T-helper 2 cell (primary cell): ENCODE measurements around the gene ASPN.
"Not testable (repeated sequence)": the region's sequence is repeated elsewhere in the genome, so short reads cannot be mapped to it uniquely, and the experiment has no call there.

Experiments
- DNase-seq, 5 experiments: peaks; one replicate each; pipeline versions ENCODE4 v3.0.0 to v3.0.0-alpha.2; 2012 to 2022

The ASPN gene

DNA sequence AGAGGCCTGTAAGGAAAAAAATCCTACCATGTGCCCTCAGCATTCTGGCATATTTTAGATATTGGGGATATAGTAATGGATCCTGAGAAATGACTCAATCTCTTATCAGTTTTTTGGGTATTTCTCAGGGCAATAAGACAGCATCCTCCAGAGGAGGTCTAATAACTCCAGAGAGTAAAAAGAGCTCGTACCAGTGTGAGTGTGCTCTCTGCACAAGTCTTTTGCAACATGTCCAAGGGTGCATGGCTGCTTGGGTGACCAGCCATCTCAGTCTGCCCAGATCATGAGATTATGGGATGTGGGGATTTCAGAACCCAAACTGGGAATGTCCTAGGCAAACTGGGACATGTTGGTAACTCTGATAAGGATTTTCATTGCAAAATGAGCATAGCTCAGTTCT, 15.3 kb downstream of the ASPN start:
- no peak for DNase-seq

DNA sequence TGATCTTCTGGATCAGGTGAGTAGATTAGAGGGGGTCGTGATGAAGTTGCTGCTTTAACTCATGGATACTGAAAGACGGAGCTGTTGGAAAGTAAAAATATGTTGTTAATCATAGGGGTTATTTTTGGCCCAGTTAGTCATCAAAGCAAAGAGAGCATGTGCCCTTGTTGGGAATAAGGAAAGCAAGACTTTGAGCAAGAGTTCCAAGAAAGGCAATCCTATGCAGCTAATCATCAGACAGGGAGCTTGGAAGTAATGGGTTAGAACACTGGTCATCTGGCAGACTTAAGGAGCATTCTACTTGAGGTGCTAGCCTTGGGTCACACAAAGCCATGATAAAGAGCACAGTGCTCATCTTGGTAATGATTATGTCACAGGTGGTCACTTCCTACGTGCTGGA, 18.3 kb downstream of the ASPN start:
- no peak for DNase-seq

DNA sequence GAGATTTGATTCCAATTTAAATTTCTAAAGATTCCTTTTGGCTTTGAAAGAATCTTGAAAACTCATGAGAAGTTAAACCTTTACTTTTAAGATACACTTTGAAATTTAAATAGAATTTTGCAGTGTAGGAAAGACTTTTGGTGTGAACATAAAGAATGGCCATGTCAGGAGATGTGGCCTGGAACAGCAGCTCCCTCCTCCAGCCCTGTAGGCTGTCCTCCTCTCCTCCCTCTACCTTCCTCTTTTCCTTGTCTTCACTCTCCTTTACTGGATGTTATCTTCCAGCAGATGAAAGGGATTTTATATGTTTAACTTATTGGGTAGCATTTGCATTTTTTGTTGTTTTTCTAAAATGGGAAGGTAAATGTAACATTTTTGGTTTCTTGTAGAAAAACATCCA, 18.9 kb downstream of the ASPN start:
- no peak for DNase-seq

GRCh38 chr9:92457576-92457975, 24.7 kb downstream of the ASPN start:
- no peak for DNase-seq

DNA sequence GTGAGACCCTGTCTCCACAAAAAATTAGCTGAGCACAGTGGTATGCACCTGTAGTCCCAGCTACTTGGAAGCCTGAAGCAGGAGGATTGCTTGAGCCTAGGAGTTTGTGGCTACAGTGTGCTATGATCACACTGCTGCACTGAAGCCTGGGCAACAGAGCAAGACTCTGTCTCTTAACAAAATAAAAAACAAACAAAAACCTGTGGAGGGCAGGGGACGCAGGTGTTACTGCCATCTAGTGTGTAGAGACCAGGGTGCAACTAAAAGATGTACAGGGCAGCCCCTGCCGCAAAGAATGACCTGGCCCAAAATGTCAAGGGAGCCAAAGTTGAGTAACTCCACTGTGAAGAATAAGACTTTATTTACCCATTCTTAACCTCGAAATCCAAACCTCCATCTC, 27.1 kb downstream of the ASPN start:
- peak in 1 of 5 experiments; percentile 36 for DNase-seq

GRCh38 chr9:92446536-92446935, 35.8 kb downstream of the ASPN start:
- DNase-seq, result no peak

DNA sequence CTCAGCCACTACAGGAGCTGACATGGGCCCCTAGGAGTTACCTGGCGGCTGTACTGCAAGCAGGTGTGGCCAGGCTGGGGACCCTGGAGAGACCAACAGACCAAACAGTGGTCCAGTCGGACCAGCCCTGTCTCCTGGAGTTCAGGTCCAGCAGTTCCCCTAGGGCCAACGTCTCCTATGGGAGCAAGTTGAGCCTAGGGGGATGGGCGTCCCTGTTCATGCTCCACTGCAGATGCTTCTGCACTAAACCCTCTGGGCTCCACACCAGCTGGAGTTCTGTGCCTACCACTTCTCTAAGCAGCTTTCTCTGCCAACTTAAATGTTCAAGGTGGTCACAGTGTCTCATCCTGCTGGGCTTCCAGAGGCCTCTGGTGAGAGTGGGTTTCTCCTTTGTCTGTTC, 37.5 kb downstream of the ASPN start:
- no peak for DNase-seq

DNA sequence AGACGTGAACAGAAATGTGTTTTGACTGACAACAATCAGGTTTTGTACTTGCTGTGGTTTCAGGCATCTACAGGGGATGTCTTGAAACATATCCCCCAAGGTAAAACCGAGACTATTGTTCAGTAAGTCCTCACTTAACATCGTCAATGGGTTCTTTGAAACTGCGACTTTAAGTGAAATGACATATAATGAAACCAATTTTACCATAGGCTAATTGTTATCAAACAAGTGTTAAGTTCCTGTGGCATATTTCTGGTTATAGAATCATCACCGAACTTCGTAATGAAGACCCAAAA, 41.6 kb downstream of the ASPN start:
- DNase-seq, result peak in 2 of 5 experiments; percentile 20 to 92

DNA sequence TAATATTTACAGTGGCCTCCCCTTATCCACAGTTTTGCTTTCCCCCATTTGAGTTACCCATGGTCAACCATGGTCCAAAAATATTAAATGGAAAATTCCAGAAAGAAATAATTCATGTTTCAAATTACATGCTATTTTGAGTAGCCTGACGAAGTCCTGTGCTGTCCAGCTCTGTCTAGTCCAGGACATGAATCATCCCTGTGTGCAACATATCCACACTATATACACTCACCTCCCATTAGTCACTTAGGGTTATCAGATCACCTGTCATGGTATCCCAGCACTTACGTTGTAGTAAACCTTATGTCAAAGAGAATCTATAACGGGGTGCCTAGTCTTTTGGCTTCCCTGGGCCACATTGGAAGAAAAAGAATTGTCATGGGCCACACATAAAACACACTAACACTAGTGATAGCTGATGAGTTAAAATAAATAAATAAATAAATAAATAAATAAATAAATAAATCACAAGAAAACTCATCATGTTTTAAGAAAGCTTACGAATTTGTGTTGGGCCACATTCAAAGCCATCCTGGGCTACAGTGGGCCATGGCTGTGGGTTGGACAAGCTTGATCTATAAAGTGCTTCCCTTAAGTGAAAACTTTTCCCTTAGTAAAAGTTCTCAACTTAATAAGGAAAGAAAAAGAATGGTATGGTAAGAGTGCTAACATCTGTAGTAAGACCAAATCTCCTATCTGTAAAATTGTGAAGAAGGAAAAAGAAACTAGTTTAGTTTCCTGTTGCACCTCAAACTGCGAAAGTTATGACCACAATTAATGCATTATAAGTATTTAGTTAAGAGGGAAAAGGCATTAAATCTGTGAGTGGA, 42.2 kb downstream of the ASPN start:
- DNase-seq, result no peak

GRCh38 chr9:92438900-92439526, 43.3 kb downstream of the ASPN start:
- peak in 1 of 5 experiments; percentile 15 for DNase-seq

DNA sequence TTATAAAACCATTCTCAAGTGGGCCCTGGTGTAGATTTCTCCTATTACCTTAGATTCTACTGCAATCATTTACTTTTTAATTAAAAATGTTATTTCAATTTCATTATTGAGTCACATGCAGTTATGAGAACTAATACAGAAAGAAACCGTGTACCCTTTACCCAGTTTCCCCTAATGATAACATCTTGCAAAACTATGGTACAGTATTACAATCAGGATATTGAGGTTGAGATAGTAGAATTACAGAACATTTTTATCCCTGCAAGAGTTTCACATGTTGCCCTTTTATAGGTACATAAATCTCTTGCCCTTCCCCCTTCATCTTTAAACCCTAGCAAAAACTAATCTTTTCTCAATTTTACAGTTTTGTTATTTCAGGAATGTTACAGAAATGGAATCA, 47.0 kb downstream of the ASPN start:
- DNase-seq, result peak in 1 of 5 experiments; percentile 58

- DNase-seq, result peak in 1 of 5 experiments; percentile 62
These were observed 49.2 kb downstream of the ASPN start for GRCh38 chr9:92432972-92433548.

DNA sequence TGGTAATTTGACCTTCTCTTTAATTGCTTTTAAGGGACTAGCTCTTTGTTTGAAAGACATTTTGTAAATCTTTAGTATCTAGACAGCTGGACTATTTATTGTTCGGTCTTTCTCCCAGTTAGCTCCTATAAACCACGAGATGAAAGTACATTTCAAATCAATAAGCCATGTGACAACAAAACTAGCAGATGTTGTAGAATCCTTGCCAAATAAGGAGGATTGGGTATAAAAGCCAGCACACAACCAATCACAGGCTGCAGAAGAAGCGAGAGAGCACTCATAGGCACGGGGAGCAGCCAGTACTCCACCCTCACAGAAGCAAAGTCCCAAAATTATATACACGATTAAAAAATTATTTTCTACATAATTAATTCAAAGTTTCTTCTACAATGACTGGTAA, 50.0 kb downstream of the ASPN start:
- DNase-seq, result no peak

- DNase-seq, result no peak
These were observed 52.5 kb downstream of the ASPN start for GRCh38 chr9:92429836-92430235.

DNA sequence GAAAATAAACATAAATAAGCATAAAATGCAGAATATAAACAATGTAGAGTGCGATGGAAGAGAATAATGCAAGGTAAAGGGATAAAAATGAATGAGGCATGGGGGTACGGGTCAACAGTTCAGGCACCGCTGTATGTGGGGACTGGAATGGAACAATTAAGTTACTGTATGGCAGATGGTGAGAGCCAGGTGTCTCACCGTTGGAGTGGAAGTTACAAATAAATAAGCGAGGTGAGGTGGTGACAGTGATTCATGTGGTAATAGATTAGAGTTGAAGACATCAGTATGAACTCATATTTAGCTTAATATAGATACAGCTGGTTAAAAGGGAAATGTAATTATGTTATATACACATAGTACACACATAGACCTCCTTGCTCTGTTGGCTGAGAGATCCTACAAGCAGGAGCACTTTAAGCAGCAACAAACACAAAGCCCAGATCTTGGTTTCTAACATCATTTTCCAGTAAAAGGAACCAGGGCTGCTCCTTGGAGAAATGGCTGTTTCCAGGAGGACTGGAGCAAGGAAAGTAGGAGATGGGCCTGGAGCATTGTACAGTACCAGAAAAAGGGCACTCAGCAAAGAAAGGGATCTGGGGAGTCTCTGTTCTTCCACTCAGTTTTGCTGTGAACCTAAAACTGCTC, 55.7 kb downstream of the ASPN start:
- DNase-seq, result no peak

GRCh38 chr9:92425474-92425873, 56.8 kb downstream of the ASPN start:
- no peak for DNase-seq

DNA sequence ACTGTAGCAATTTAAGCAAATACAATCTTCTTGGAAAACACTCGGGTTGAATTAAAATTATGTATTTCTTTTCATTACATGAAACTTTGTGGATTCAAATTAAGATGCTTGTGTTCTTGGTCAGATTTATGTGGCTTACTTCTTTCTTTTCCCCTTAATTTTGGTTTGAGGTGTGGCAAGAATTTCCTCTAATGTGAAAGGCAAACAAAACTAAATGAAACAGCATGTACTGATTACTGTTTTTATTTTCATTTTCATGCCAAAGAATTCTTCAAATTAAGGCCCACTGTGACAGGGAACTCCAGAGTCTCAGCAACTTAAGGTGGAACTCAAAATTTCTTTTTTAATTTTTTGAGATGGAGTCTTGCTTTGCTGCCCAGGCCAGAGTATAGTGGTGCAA, 58.0 kb downstream of the ASPN start, which contains the start of gene OMD:
Gene OMD (minus strand): TSS at position 132 of the 400 bp plus-strand sequence. CDS start 6,913 bp downstream, outside the sequence.
- no peak for DNase-seq

GRCh38 chr9:92423612-92424011, 58.7 kb downstream of the ASPN start:
- no peak for DNase-seq

- DNase-seq, result no peak
These were observed 59.5 kb downstream of the ASPN start for GRCh38 chr9:92422611-92423338.

GRCh38 chr9:92414566-92414965, 67.7 kb downstream of the ASPN start:
- no peak for DNase-seq

GRCh38 chr9:92411157-92411556, 71.1 kb downstream of the ASPN start:
- DNase-seq, result not testable (repeated sequence)

GRCh38 chr9:92408747-92409478, 73.4 kb downstream of the ASPN start:
- no peak for DNase-seq
